ENCODE measurements around the gene LRRC47.

DNA sequence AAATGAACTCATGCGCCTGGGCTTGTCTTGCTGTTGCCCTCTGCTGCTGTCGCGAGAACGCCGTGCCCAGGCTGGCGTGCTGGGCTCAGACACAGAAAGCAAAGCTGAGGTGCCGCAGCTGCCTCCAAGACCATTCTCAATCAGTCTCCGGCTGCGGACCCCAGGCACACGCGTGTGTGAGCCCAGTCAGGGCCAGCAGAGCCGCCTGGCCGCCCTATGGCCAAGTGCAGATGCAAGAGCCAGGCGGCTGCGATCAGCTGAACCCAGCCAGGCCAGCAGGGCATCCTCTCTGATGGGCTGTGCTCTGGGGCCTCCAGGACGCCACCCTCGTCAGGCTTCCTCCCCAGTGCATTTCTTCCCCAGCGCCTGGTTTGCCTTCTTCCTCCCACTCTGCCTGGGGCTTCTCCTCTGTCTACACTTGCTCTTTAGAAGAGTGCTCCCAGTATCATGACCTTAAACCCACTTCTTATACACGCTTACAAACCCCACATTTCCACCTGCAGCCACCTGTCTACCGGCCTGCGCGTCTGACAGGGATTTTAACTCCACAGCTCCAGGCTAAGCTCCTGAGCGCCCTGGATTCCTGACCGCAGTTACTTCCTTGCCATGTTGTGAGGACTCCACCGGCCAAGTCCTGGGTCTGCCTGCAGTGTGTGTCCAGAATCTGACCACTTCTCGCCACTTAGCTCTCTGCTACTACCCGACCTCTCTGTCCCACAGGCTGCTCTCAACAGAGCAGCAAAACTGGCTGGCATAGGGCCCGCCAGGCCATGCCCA lies 21.7 kb upstream of the LRRC47 start:
- TF ChIP-seq, protein P1, sequence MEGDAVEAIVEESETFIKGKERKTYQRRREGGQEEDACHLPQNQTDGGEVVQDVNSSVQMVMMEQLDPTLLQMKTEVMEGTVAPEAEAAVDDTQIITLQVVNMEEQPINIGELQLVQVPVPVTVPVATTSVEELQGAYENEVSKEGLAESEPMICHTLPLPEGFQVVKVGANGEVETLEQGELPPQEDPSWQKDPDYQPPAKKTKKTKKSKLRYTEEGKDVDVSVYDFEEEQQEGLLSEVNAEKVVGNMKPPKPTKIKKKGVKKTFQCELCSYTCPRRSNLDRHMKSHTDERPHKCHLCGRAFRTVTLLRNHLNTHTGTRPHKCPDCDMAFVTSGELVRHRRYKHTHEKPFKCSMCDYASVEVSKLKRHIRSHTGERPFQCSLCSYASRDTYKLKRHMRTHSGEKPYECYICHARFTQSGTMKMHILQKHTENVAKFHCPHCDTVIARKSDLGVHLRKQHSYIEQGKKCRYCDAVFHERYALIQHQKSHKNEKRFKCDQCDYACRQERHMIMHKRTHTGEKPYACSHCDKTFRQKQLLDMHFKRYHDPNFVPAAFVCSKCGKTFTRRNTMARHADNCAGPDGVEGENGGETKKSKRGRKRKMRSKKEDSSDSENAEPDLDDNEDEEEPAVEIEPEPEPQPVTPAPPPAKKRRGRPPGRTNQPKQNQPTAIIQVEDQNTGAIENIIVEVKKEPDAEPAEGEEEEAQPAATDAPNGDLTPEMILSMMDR (IDR thresholded peaks at IDR 0.05; ENCODE audit: insufficient read depth, low read length) = no peak
- TF ChIP-seq GABPA (IDR thresholded peaks at IDR 0.05; ENCODE audit: low read depth) (no peak), SPI1 (IDR thresholded peaks at IDR 0.05; ENCODE audit: borderline replicate concordance, low read depth) (no peak), POLR2AphosphoS5 (IDR thresholded peaks at IDR 0.05; ENCODE audit: low read depth) (no peak)
- TF ChIP-seq, protein P2, sequence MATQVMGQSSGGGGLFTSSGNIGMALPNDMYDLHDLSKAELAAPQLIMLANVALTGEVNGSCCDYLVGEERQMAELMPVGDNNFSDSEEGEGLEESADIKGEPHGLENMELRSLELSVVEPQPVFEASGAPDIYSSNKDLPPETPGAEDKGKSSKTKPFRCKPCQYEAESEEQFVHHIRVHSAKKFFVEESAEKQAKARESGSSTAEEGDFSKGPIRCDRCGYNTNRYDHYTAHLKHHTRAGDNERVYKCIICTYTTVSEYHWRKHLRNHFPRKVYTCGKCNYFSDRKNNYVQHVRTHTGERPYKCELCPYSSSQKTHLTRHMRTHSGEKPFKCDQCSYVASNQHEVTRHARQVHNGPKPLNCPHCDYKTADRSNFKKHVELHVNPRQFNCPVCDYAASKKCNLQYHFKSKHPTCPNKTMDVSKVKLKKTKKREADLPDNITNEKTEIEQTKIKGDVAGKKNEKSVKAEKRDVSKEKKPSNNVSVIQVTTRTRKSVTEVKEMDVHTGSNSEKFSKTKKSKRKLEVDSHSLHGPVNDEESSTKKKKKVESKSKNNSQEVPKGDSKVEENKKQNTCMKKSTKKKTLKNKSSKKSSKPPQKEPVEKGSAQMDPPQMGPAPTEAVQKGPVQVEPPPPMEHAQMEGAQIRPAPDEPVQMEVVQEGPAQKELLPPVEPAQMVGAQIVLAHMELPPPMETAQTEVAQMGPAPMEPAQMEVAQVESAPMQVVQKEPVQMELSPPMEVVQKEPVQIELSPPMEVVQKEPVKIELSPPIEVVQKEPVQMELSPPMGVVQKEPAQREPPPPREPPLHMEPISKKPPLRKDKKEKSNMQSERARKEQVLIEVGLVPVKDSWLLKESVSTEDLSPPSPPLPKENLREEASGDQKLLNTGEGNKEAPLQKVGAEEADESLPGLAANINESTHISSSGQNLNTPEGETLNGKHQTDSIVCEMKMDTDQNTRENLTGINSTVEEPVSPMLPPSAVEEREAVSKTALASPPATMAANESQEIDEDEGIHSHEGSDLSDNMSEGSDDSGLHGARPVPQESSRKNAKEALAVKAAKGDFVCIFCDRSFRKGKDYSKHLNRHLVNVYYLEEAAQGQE (IDR thresholded peaks at IDR 0.05; ENCODE audit: insufficient replicate concordance, low read depth) = no peak

All from HL-60 (cell line).